ENCODE results near the gene NFIC.

Gene NFIC

GRCh38 chr19:3407556-3408516 is 41.5 kb downstream of the NFIC start:
- Histone ChIP-seq H3K36me3 (ENCODE audit: low read depth) (peaks cover 10% of the 10 kb centered on the region; the same call in 1 of the 2 replicates), H3K4me3 (ENCODE audit: severe bottlenecking) (no peak overlapping the region), H3K4me1 (ENCODE audit: insufficient read depth, poor library complexity, severe bottlenecking) (no peaks in the 10 kb centered on the region), H3K27me3 (ENCODE audit: insufficient read depth, poor library complexity, severe bottlenecking) (no peaks in the 10 kb centered on the region), H3K9me3 (ENCODE audit: severe bottlenecking) (no peaks in the 10 kb centered on the region), H3K27ac (ENCODE audit: poor library complexity, severe bottlenecking) (no peak overlapping the region)
- no peak for DNase-seq (ENCODE audit: low spot score)
- no peak for ATAC-seq (ENCODE audit: low read depth)
- TF ChIP-seq CTCF (IDR thresholded peaks at IDR 0.05; ENCODE audit: poor library complexity, severe bottlenecking), result no peak

DNA sequence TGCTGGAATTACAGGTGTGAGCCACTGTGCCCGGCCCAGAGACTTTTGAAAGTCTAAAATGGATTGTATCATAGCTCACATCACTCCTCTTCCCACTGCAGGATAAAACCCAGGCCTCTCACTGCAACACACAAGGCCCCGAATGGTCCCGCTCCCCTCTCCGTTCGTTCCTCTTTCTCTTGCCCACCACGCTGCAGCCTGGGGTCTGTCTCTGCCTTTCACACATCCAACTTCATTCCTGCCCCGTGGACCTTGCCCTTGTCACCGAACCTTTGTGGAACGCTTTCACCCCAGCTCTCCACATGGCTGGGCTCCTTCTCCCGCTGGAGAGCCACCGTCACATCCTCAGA is 42.6 kb downstream of the NFIC start:
- H3K36me3 ChIP-seq (ENCODE audit: low read depth), result peaks cover 13% of the 10 kb centered on the region
- ATAC-seq (ENCODE audit: low read depth), result no peak
- no peak overlapping the region for H3K4me3 ChIP-seq (ENCODE audit: severe bottlenecking)
- no peaks in the 10 kb centered on the region for H3K4me1 ChIP-seq (ENCODE audit: insufficient read depth, poor library complexity, severe bottlenecking)
- DNase-seq (ENCODE audit: low spot score), result no peak
- no peaks in the 10 kb centered on the region for H3K27me3 ChIP-seq (ENCODE audit: insufficient read depth, poor library complexity, severe bottlenecking)
- no peaks in the 10 kb centered on the region for H3K9me3 ChIP-seq (ENCODE audit: severe bottlenecking)
- no peak for TF ChIP-seq CTCF (IDR thresholded peaks at IDR 0.05; ENCODE audit: poor library complexity, severe bottlenecking)
- H3K27ac ChIP-seq (ENCODE audit: poor library complexity, severe bottlenecking), result no peak overlapping the region

GRCh38 chr19:3409346-3410064 is 43.1 kb downstream of the NFIC start:
- no peak for ATAC-seq (ENCODE audit: low read depth)
- Histone ChIP-seq H3K27me3 (ENCODE audit: insufficient read depth, poor library complexity, severe bottlenecking) (no peaks in the 10 kb centered on the region), H3K9me3 (ENCODE audit: severe bottlenecking) (no peaks in the 10 kb centered on the region), H3K27ac (ENCODE audit: poor library complexity, severe bottlenecking) (no peak overlapping the region), H3K36me3 (ENCODE audit: low read depth) (peaks cover 17% of the 10 kb centered on the region), H3K4me1 (ENCODE audit: insufficient read depth, poor library complexity, severe bottlenecking) (no peaks in the 10 kb centered on the region), H3K4me3 (ENCODE audit: severe bottlenecking) (no peak overlapping the region)
- no peak for DNase-seq (ENCODE audit: low spot score)
- TF ChIP-seq CTCF (IDR thresholded peaks at IDR 0.05; ENCODE audit: poor library complexity, severe bottlenecking), result no peak

GRCh38 chr19:3411636-3412035 is 45.3 kb downstream of the NFIC start:
- Histone ChIP-seq H3K4me1 (ENCODE audit: insufficient read depth, poor library complexity, severe bottlenecking) (no peaks in the 10 kb centered on the region), H3K27ac (ENCODE audit: poor library complexity, severe bottlenecking) (no peak overlapping the region), H3K9me3 (ENCODE audit: severe bottlenecking) (no peaks in the 10 kb centered on the region), H3K4me3 (ENCODE audit: severe bottlenecking) (no peak overlapping the region), H3K27me3 (ENCODE audit: insufficient read depth, poor library complexity, severe bottlenecking) (no peaks in the 10 kb centered on the region), H3K36me3 (ENCODE audit: low read depth) (peaks cover 11% of the 10 kb centered on the region)
- no peak for ATAC-seq (ENCODE audit: low read depth)
- no peak for TF ChIP-seq CTCF (IDR thresholded peaks at IDR 0.05; ENCODE audit: poor library complexity, severe bottlenecking)
- DNase-seq (ENCODE audit: low spot score), result no peak
